Kidney (tissue), 14 donors: Measurements from ENCODE around the gene RASSF9. TPM values are rescaled to one million over a fixed set of nuclear protein-coding genes. Genes with fewer than 3 reads are reported as not detected.

Experiments
- DNase-seq, 5 donors: peaks; one replicate each; pipeline ENCODE4 v3.0.0-alpha.2; 2013 to 2020
- FAIRE-seq: peaks from 2 replicates; lab custom pipeline; 2012; peaks lifted over from hg19 to GRCh38; lab: Jason Lieb, UNC
- H3K27ac ChIP-seq, 2 donors: one replicate each; pipeline ENCODE4 v1.7.0; 2013; ENCODE audit warnings: low read depth in 2 of 2, low read length in 2 of 2, inconsistent platforms in 1 of 2
- H3K27me3 ChIP-seq: one replicate; pipeline ENCODE4 v1.7.1; 2013; ENCODE audit warnings: low read length, inconsistent platforms; ENCODE audit not compliant: control insufficient read depth, insufficient read depth
- H3K36me3 ChIP-seq, 3 donors: one replicate each; pipeline versions ENCODE4 v1.7.0 to v1.7.1; 2013; ENCODE audit warnings: low read length in 3 of 3, control low read depth in 1 of 3, inconsistent platforms in 1 of 3; ENCODE audit not compliant: insufficient read depth in 3 of 3, control insufficient read depth in 2 of 3
- H3K4me1 ChIP-seq, 3 donors: one replicate each; pipeline versions ENCODE4 v1.7.0 to v1.7.1; 2013; ENCODE audit warnings: low read length in 3 of 3, inconsistent platforms in 1 of 3, low read depth in 1 of 3; ENCODE audit not compliant: control insufficient read depth in 2 of 3, insufficient read depth in 2 of 3
- H3K4me3 ChIP-seq, 3 donors: one replicate each; pipeline versions ENCODE4 v1.7.0 to v1.8.1; 2013; ENCODE audit warnings: low read length in 3 of 3, control low read depth in 1 of 3, inconsistent platforms in 1 of 3
- H3K9ac ChIP-seq, 3 donors: one replicate each; pipeline versions ENCODE4 v1.7.0 to v1.7.1; 2013; ENCODE audit warnings: low read length in 3 of 3, control low read depth in 1 of 3, inconsistent platforms in 1 of 3
- H3K9me3 ChIP-seq, 3 donors: one replicate each; pipeline versions ENCODE4 v1.7.0 to v1.7.1; 2013; ENCODE audit warnings: low read length in 3 of 3, control low read depth in 1 of 3, inconsistent platforms in 1 of 3; ENCODE audit not compliant: control insufficient read depth in 2 of 3, insufficient read depth in 1 of 3
- CTCF ChIP-seq: IDR thresholded peaks from 3 replicates; pipeline ENCODE4 v1.5.1; 2012; ENCODE audit warnings: mild to moderate bottlenecking, moderate library complexity, borderline replicate concordance; ENCODE audit not compliant: insufficient read depth; ENCODE audit errors: extremely low read depth
- intact Hi-C: fragments of 100-400 bp; cut with DNase I; formaldehyde crosslinking; loops from one replicate; pipeline ENCODE4 v1.11.1; 2022
- polyA plus RNA-seq: library from polyadenylated mRNA; stranded (reverse); fragments of 350-450 nt; fragmentation: Illumina TruSeq; extraction: RNeasy Lipid Tissue Mini Kit (QIAGEN cat#74804); gene quantifications from one replicate; pipeline ENCODE4 v1.2.3, GENCODE V29; 2014; ENCODE audit warnings: low read depth, low replicate concordance; ENCODE audit not compliant: insufficient read depth
- total RNA-seq: library from RNA; stranded (reverse); fragmentation: NEBNext Ultra II Directional; extraction: Animal tissue kit (Norgen Biotek cat#: 25700); gene quantifications from one replicate; pipeline ENCODE4 v1.2.1, GENCODE V29; 2021
- donor health status: control.
- donor health status: control.
- donor health status: control.
- donor health status: control.
- donor health status: control.
- donor health status: DM: yes; HTN: yes; CAD: no.
- donor health status: Normal renal cell carcinoma (clear cell type).

Gene RASSF9
- total and polyA plus RNA-seq, 2 donors from 2014 or later = 1.0 to 10.1 TPM

GRCh38 chr12:85809500-85809899 is 26.7 kb downstream of the RASSF9 start:
- FAIRE-seq (no peak), DNase-seq (no peak)
- Histone ChIP-seq H3K4me3 (no peak overlapping the region), H3K36me3 (no peaks in the 10 kb centered on the region), H3K9me3 (no peaks in the 10 kb centered on the region), H3K27me3 (no peaks in the 10 kb centered on the region), H3K4me1 (no peaks in the 10 kb centered on the region), H3K27ac (no peak overlapping the region), H3K9ac (no peak overlapping the region)
- intact Hi-C loops = no loop called here
- no peak for TF ChIP-seq CTCF

DNA sequence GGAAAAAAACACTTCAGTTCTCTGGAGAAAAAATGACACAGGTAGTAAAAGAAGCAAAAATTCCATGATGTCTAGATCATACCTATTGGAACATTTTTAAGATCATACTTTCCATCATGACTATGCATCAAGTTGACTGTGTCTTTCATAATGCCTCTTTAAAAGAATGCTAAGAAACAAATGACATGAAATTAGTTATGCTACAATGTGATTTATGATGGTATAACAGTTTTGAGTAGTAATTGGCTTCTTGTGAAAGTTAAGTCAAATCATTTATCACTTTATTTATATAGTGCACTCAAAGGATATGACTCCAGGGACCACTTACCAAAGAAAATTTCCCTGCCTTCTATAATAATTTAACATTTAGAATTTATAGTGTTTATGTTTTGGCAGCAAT is 28.5 kb downstream of the RASSF9 start:
- intact Hi-C loops = no loop called here
- no peaks in the 10 kb centered on the region for H3K9me3 ChIP-seq
- H3K9ac ChIP-seq = no peak overlapping the region
- H3K27me3 ChIP-seq = no peaks in the 10 kb centered on the region
- H3K4me3 ChIP-seq = no peak overlapping the region
- H3K27ac ChIP-seq = no peak overlapping the region
- no peaks in the 10 kb centered on the region for H3K36me3 ChIP-seq
- DNase-seq (no peak), FAIRE-seq (no peak)
- TF ChIP-seq CTCF = no peak
- H3K4me1 ChIP-seq = no peaks in the 10 kb centered on the region

DNA sequence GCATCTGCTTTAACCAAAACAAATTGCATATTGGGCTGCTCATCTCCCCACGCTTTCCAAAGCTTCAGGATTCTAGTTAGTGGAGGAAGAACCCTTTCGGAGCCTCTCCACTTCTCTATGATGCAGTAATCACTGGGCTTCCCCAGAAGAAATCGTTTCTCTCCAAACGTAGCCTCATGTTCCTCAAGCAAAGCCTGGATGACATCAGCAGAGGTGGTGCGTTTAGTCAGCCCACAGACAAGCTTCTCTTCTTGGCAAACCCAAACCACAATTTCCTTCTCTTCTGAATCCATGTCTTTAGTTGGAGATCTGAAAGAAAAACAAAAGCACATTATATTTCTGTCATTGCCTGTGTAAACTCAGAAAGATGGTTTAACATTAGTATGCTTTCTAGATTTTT is 30.6 kb downstream of the RASSF9 start:
- intact Hi-C loops = no loop called here
- H3K27ac ChIP-seq = no peak overlapping the region
- H3K27me3 ChIP-seq = no peaks in the 10 kb centered on the region
- H3K4me1 ChIP-seq = no peaks in the 10 kb centered on the region
- no peak overlapping the region for H3K4me3 ChIP-seq
- no peaks in the 10 kb centered on the region for H3K9me3 ChIP-seq
- TF ChIP-seq CTCF = no peak
- H3K36me3 ChIP-seq = no peaks in the 10 kb centered on the region
- no peak overlapping the region for H3K9ac ChIP-seq
- no peak for FAIRE-seq
- DNase-seq = no peak

DNA sequence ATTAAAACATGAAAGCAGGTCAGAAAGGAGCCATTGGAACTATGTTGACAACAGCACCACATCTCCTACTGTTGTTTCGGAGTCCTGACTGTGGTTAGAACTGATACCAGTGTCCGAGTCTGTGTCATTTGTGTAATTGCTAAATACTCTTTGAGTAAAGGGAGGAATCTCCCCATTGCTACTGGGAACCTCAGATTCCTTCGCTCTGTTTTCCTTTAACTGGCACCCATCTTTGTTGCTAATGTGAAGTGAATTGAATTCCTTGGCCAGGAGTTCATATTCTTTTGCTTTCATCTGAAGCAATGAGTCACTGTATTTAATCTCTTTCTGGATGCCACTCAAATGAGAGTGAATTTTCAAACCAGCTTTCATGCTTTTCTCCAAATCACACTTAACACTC is 31.5 kb downstream of the RASSF9 start:
- H3K4me3 ChIP-seq = no peak overlapping the region
- H3K4me1 ChIP-seq = no peaks in the 10 kb centered on the region
- no peak for TF ChIP-seq CTCF
- no peaks in the 10 kb centered on the region for H3K27me3 ChIP-seq
- H3K27ac ChIP-seq = no peak overlapping the region
- no peak overlapping the region for H3K9ac ChIP-seq
- FAIRE-seq (no peak), DNase-seq (no peak)
- intact Hi-C loops = no loop called here
- no peaks in the 10 kb centered on the region for H3K36me3 ChIP-seq
- no peaks in the 10 kb centered on the region for H3K9me3 ChIP-seq
